Measurements from ENCODE around the gene KIF25.
A peak's percentile ranks its signal among the peaks of the same experiment; 100 is the strongest.
"Not testable (repeated sequence)": the region's sequence is repeated elsewhere in the genome, so short reads cannot be mapped to it uniquely, and the experiment has no call there.

KIF25 gene

GRCh38 chr6:168073937-168074730 is 76.7 kb downstream of the KIF25 start:
- no peak for DNase-seq

- DNase-seq = no peak
Observed at GRCh38 chr6:168075216-168075615, 77.7 kb downstream of the KIF25 start.

- no peak for DNase-seq
Observed at GRCh38 chr6:168075787-168076202, 78.3 kb downstream of the KIF25 start.

- not testable (repeated sequence) for DNase-seq
Observed at GRCh38 chr6:168077401-168077800, 79.9 kb downstream of the KIF25 start.

- DNase-seq = no peak
Observed at GRCh38 chr6:168078175-168078942, 80.9 kb downstream of the KIF25 start.

- no peak for DNase-seq
Observed at GRCh38 chr6:168078943-168079405, 81.5 kb downstream of the KIF25 start, which contains the start of gene FRMD1. FRMD1 (minus strand) TSS chr6:168079212; CDS start chr6:168079094, 118 bp downstream.

- no peak for DNase-seq
Observed at GRCh38 chr6:168080393-168081077, 83.1 kb downstream of the KIF25 start.

- DNase-seq = no peak
Observed at GRCh38 chr6:168081858-168082546, 84.5 kb downstream of the KIF25 start.

GRCh38 chr6:168082860-168083513 is 85.5 kb downstream of the KIF25 start:
- no peak for DNase-seq

- no peak for DNase-seq
Observed at GRCh38 chr6:168083514-168083885, 86.0 kb downstream of the KIF25 start.

- no peak for DNase-seq
Observed at GRCh38 chr6:168084465-168085160, 87.1 kb downstream of the KIF25 start.

GRCh38 chr6:168086066-168086465 is 88.6 kb downstream of the KIF25 start:
- no peak for DNase-seq

GRCh38 chr6:168086616-168087015 is 89.1 kb downstream of the KIF25 start:
- no peak for DNase-seq

- no peak for DNase-seq
Observed at GRCh38 chr6:168087436-168088160, 90.1 kb downstream of the KIF25 start.

GRCh38 chr6:168088161-168089053 is 90.9 kb downstream of the KIF25 start:
- no peak for DNase-seq

- peak; percentile 12 for DNase-seq
Observed at GRCh38 chr6:168089186-168090063, 92.0 kb downstream of the KIF25 start.

- DNase-seq = no peak
Observed at GRCh38 chr6:168090064-168090690, 92.7 kb downstream of the KIF25 start.

- no peak for DNase-seq
Observed at GRCh38 chr6:168090706-168091105, 93.2 kb downstream of the KIF25 start.

Measured in NCI-H2029 treated with DMSO at 0.1 percent for 48 hours (cell line).